GM04504 (cell line): Measurements from ENCODE around the gene OSBPL2.

Experiments
- DNase-seq: peaks from one replicate; pipeline ENCODE4 v3.0.0-alpha.2; 2012; ENCODE audit warnings: low read depth

Gene OSBPL2

DNA sequence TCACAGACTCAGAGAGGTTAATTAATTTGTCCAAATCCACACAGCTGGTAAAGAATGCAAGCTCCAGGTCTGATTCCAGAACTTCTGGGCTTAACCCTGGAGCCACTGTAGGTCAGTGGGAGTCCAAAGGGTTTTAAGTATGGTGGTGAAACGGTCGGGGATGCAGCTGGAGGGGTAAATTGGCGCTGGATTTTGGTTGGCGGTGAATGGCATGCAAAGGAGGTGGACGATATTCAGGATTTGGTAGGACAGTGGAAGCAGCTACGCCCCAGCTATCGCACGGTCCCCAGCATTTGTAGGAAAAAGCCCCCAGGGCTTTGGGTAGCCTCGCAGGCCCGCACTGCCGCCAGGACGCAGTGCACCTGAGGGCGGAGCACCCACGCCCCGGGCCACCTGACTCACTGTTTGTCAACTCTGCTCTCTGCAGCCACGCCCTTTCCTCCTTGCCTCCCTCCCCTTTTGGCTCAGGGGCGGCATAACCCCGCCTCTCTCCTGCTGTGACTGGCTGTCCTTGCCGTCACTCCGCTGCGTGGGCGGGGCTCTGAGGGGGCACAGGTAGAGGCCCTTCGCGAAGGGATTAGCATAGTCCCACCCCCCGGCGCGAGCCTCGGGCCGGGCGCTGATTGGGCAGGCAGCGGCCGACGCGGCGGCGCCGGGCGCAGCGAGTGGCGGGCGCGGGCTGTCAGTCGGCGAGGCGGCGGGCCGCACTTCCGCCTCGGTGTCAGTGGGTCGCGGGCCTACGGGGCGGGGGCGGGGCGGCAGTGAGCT lies at the start of gene OSBPL2:
TSS of gene OSBPL2 (plus strand) at position 721 of the 768 bp plus-strand sequence. CDS start 17,664 bp downstream, outside the sequence.
- peak; percentile 96 for DNase-seq

DNA sequence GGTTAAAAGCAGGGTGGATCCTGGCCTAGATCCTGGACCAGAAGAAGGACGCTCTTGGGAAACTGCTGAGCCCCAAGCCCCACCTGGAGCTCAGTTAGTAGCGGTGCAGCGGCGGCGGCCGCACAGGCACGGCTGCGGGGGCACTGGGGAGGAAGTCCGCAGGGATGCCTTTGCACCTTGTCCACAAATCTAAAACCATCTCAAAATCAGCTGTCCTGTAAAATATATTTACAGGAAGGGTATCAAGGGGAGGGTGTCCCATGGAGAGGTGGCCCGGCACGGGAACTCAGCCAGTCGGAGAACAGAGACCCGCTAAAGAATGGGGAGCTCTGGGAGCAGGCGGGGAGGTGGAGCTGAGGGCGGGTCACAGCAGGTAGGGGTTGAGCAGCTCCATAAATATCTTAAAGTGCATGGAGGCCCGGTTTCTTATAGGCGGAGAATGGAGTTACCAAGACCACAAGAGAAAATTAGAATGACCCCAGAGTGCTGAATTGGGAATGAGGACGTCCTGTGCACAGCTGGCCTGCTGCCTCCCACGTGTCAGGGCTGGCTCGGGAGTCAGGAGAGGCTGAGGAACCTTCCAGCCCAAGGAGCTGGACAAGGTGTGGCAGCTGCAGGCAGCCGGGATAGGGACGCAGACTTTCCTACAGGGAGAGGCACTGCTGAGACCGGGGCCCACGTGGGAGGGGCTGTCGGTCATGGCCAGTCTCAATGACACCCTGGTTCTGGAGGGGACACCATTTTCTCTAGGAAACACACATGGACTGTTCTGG lies 47.5 kb upstream of the OSBPL2 start:
- no peak for DNase-seq

DNA sequence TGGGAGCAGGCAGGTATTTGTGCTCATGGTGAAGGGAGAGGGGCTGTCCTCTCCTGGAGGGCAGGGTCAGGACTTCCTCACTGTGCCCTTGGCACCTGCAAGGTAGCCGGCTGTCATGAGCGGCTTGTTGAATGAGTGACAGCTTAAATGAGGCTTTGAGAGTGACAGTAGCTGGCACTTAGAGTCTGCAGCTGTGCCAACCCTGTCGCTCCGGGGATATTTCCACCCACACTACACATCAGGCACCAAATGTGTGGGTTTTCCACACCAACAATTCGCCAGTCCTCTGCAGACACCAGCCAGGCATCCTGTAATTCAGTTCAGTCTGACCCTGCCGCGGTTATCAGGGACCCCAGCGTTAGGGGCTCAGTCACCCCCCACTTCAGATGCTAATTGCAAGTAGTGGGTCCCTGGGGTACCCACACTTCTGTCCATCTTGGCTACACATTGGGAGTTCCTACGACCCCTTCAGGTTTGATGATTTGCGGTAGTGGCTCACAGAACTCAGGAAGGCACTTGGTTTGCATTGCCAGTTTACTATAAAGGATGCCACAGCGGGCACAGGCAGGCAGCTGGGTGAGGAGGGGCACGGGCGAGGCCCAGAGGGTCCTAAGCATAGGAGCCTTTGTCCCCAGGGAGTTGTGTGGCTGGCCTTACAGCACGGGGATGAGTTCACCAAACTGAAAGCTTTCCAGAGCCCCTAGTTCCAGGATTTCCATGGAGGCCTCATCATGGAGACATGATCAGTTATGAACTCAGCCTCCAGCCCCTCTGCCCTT lies 46.4 kb upstream of the OSBPL2 start:
- DNase-seq, result no peak

DNA sequence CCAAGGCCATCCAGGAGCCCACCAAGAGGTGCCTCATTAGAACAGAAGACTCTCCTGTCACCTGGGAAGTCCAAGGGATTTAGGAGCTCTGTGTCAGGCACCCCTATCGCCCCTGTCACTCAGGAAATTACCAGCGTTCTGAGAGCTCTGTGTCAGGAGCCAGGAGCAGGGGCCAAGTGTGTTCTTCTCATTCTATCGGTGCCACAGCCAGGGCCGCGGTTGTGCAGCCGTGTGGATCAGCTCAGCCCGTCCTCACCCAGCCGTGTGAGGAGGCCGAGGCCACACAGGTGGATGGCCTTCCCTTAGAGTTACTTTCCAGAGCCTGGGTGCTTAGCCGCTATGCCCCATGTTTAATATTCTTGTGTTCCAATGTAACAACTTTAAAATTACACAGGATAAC lies 45.7 kb upstream of the OSBPL2 start:
- no peak for DNase-seq

DNA sequence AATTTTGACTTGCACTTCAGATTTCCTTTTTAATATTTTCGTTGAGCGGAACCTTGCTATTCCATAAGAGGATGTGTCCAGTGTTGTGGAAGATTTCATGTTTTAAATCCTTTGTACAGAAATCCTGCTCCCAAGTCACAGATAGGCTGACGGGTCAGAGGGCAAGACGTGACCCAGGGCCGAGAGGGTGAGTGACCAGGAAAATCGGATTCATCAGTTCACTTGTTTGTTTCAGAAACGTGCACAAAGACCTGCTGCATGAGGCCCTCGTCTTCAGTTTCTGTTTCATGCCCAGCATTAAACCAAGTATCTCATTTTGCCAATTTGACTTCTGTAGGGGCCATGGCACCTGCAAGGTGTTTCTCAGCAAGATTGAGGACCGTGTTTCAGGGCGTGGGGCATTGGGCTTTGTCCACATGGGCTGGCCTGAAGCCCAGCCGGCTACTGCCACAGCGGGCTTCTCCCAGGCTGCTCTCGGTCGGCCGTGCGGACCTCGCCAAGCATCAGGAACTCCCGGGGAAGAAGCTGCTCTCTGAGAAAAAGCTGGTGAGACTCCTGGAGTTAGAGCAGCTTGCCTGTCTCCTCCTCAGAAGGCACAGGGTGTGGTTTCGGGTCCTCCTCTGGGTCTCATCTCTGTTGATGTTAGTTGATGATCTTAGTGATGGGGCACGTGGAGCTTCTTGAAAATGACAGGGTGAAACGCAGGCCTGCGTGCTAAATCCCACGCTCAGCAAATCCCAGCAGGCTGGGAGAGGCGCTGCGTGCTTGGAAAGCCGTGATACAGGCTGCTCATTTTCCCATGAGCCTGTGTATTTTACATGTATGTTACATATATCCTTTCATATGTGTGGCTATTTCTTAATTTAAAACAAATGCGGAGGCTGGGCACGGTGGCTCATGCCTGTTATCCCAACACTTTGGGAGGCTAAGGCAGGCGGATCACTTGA lies 45.0 kb upstream of the OSBPL2 start:
- DNase-seq, result no peak

DNA sequence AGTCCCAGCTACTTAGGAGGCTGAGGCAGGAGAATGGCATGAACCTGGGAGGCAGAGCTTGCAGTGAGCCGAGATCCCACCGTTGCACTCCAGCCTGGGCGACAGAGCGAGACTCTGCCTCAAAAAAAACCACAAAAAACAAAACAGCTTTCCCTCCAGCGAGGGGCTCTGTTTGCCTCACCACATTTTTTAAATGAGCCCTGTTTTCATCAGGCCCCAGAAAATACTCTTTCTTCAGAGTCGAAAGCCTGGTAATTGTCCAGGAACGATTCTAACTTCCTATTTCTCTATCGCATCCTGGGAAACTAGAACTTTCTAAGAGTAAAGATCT lies 43.3 kb upstream of the OSBPL2 start:
- DNase-seq, result no peak

DNA sequence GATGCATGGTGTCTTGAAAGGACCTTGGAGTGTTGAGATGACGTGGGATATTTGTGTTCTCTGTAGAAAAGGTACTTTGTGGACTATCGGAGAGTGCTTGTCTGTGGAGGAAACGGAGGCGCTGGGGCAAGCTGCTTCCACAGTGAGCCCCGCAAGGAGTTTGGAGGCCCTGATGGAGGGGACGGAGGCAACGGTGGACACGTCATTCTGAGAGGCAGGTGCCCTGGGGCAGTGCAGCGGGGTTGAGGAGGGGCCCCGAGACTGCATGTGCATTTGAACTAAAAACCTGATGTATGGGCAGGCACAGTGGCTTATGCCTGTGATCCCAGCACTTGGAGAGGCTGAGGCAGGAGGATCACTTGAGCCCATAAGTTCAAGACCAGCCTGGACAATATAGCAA lies 42.6 kb upstream of the OSBPL2 start:
- DNase-seq, result no peak

DNA sequence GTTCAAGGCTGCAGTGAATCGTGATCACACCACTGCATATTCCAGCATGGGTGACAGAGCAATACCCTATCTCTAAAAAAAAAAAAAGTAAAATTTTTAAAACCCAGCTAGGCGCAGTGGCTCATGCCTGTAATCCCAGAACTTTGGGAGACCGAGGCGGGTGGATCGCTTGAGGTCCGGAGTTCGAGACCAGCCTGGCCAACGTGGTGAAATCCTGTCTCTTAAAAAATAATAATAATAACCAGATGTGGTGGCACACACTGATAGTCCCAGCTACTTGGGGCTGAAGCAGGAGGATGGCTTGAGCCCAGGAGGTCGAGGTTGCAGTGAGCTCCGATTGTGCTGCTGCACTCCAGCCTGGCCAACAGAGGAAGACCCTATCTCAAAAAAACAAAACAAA lies 42.0 kb upstream of the OSBPL2 start:
- no peak for DNase-seq

DNA sequence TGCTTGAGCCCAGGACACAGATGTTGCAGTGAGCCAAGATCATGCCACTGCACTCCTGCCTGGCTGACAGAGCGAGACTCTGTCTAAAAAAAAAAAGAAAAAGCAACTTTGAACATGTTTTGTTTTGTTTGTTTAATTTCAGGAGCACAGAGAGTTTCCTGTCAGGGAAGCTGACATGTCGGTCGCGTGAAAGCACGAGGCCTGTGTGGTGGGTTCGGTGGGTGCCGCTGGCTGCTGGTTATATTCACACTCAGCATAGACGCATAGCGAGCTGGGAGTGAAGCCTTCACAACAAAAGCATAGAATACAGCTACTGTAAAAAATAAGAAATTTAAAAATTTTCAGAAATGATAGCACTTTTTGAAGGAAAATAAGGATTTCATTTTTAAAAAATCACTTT lies 41.0 kb upstream of the OSBPL2 start:
- no peak for DNase-seq

DNA sequence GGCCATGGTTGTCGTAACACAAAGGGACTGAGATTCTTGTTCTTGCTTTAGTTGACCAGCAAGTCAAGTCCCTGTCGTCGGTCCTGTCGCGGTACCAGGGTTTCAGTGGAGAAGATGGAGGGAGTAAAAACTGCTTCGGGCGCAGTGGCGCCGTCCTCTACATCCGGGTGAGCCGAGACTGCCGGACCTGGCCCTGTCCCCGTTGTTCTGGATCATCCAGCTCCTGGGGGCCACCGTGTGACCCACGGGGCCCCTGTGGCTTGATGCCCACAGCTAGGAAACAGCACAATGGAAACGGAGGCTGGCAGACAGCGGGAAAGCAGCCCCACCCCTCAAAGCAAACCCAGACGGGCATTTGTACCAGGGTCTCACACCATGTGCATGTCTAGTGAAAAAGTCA lies 40.5 kb upstream of the OSBPL2 start:
- no peak for DNase-seq

DNA sequence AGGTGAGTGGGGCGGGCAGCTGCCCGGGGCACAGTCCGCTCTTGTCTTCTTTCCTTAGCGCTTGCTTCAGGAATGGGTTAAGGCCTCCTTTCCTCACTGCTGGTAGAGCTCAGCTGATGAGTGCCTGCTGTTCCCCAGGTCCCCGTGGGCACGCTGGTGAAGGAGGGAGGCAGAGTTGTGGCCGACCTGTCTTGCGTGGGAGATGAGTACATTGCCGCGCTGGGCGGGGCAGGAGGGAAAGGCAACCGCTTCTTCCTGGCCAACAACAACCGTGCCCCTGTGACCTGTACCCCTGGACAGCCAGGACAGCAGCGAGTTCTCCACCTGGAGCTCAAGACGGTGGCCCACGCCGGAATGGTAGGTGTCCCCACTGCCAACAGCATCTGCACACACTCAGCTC lies 39.8 kb upstream of the OSBPL2 start:
- no peak for DNase-seq

DNA sequence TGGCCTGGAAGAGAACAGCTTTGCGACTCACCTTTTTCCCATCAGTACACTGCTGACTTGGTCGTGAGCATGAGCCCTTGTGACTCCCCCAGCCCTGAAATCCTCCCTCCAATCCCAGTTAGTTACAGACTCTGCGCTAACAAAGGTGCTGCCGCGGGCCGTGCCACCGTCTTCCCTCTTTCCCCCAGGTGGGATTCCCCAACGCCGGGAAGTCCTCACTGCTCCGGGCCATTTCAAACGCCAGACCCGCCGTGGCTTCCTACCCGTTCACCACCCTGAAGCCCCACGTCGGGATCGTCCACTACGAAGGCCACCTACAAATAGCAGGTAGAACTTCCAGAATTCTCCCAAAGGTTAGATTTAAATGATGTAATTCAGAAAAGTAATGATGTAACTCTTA lies 39.4 kb upstream of the OSBPL2 start:
- DNase-seq, result no peak

DNA sequence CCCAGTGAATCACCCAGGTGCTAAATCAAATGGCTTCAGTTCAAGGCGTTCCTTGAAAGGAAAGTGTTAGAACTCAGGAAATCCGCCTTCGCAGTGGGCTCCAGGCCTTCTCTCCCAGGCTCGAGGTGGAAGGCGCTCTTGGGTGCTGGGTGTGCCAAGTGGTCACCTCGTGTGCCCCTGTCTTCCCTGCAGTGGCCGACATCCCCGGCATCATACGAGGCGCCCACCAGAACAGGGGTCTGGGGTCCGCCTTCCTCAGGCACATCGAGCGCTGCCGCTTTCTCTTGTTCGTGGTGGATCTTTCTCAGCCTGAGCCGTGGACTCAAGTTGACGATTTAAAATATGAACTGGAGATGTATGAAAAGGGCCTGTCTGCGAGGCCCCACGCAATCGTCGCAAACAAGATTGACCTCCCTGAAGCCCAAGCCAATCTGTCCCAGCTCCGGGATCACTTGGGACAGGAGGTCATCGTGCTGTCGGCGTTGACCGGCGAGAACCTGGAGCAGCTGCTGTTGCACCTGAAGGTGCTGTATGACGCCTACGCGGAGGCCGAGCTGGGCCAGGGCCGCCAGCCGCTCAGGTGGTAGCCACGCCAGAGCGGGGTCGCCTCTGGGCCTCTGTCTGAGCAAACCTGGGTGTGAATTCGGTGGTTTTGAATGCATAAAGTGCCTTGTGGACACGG lies 37.7 kb upstream of the OSBPL2 start:
- DNase-seq, result no peak

DNA sequence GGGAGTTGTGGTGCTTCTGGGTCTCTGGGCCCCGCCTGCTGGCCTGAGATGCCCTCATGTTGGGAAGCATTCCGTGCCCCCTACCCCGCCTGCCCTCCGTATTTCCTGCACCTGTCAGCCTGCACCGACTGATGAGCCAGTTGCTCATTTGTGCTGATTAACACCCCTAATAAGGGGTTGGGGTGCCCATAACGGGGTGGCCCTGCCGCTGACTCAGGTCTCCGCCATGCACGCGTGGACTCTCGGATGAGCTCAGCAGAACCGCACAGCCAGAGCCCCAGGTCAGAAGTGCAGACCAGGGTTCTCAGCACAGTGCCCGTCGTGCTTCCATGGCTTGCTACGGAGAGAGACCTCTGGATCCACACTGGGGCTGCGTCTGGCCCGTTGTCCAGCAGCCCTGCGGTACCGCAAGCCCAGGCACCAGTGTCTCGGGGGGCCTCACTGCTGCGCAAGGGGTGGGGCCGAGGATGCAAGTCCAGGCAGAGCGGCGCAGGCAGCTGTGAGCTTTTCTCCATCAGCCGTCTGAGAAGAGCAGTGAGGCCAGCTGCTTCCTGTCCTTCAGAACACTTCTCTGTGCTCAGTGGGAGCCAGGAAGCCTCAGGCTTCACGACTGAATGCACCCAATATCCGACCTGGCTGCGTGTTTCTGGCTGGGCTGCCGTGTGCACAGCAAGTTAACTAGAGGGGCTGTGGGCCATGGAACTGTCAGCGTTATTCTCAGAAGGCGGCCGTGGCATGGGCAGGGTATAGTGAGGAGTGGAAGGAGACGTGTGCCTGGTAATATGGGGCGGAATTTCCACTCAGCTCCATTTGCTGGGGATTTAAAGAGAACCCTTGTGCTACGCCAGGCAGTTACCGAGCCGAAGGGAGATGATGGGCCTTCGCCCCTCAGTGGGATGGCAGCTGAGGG lies 36.9 kb upstream of the OSBPL2 start:
- DNase-seq, result no peak

DNA sequence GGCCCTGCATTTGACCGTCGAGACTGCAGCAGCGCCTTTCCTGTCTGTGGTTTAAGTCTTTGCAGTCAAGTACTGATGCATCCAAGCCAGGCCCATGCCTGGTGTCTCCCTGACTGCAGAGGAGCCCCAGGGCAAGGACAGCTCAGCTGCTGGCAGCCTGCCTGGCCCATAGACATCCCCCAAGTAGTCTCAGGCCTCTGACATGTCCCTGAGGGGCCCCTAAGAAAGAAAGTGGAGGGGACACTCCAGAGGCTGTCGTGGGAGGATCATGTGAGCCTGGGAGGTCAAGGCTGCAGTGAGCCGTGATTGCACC lies 36.3 kb upstream of the OSBPL2 start:
- DNase-seq, result no peak

DNA sequence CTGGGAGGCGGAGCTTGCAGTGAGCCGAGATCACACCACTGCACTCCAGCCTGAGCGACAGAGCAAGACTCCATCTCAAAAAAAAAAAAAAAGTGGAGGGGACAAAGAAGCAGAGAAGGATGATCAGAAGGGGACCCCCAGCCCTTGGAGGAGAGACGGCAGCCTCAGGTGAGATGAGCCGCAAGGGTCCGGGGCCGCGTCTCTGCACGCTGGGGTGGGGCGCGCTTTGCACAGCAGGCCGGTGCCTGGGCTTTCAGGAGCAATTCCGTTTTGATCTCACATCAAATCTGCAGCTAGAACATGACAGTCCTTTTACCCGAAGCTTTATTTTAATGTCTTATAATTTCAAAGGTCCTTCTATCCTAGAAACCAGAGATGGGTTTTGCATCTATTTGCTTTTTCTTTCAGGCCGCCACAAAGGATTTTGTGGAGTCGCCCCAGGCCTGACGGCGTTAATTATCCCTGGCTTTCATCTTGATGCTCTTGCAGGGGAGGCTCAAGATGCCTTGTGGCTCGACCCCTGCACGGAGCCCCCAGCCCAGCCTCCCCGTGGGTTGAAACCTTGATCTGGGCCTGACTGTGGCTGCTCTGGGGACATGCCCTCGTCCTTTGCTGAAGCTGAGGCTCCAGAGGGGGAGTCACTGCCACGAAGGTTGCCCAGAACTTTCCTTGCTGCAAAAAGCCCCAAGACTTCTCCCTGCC lies 35.5 kb upstream of the OSBPL2 start:
- no peak for DNase-seq

DNA sequence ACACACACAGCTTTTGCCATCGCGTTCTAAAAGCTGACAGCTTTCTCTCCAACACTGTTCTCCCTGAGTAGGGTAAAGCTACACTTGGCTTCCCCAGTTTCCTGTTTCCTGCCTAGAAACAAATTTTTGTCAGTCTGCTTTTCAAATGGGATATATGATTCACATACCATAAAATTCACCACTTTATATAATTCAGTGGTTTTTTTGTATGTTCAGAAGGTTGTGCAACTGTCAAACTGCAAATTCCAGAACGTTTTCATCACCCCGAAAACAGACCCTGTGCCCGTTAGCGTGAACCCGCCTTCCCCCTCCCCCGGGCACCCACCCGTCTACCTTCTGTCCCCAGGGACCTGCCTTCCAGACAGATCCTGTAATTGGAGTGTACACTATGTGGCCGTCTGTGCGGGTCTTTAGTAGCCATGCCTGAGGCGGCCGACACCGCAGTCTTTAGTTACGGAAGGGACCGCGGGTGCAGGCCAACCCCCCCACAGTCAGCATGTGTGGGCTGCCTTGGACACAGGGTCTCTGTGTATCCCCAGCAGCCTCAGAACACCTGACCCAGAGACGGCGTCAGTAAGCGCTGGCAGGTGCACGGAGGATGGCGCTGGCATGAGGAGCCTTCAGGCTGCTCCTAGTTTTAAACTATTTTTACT lies 34.8 kb upstream of the OSBPL2 start:
- DNase-seq, result no peak

DNA sequence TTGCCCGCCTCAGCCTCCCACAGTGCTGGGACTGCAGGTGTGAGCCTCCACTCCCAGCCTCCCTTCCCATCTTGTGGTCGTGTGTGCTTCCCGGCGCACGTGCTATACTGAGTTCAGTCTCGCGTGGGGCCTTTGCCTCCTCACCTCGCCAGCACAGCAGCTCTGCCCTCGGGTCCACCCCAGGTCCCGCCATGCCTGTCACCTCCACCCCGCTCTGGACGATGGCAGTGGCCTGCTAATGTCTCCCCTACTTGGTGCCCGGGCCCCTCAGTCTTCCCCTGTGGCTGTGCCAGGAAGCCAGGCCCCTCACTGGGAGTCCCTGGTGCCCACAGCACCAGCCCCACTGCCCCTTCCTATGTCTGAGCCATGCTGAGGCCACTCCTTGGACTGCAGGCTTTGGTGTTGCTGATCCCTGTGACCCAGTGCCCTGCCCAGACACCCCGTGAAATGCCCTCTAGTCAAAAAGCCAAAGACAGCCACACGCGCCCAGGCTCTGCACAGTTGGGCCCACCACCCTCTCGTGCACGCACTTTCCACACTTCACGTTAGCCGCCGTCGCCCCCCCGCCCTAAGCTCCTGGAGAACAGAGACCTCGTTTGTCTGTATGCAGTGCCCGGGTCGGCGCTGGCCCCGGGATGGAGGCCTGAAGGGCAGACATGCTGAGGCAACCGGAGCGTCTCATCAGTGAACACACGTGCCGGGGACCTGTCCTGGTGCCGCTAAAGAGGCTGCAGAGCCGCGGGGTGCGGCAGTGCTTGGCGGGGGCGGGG lies 32.5 kb upstream of the OSBPL2 start:
- no peak for DNase-seq
